Common myeloid progenitor, CD34-positive (primary cell): ENCODE results near the gene NRG3.

Experiments used
- CTCF ChIA-PET: fragments of 350-600 bp; sonication (Branson Sonifier 250); formaldehyde crosslinking; loops from one replicate; lab custom pipeline; 2021; ENCODE audit warnings: antibody characterized with exemption; lab: Charles Lee
- POLR2A ChIA-PET: fragments of 350-600 bp; sonication (Branson Sonifier 250); formaldehyde crosslinking; loops from one replicate; lab custom pipeline; 2021; ENCODE audit warnings: antibody characterized with exemption; lab: Charles Lee
- DNase-seq, 3 donors: peaks; one replicate each; pipeline versions ENCODE4 v3.0.0 to v3.0.0-alpha.2; 2013
- H3K27ac ChIP-seq, 2 experiments: 1 replicate in 1 of 2; 2 replicates in 1 of 2; pipeline ENCODE4 v1.7.0; 2013; ENCODE audit warnings: inconsistent platforms in 2 of 2, low read length in 2 of 2, mild to moderate bottlenecking in 2 of 2, low read depth in 1 of 2, moderate library complexity in 1 of 2; ENCODE audit not compliant: severe bottlenecking in 2 of 2, insufficient read depth in 1 of 2, poor library complexity in 1 of 2
- H3K27me3 ChIP-seq, 5 experiments: replicated peaks in 2 of 5; 1 replicate in 3 of 5; 2 replicates in 2 of 5; pipeline versions ENCODE4 v1.6.1 to v1.7.0; 2013; ENCODE audit warnings: low read length in 4 of 5, mild to moderate bottlenecking in 2 of 5, moderate library complexity in 2 of 5, inconsistent platforms in 1 of 5; ENCODE audit not compliant: insufficient read depth in 5 of 5, control insufficient read depth in 4 of 5
- H3K36me3 ChIP-seq, 4 experiments: 1 replicate in 2 of 4; 2 replicates in 2 of 4; pipeline versions ENCODE4 v1.6.1 to v1.7.0; 2013; ENCODE audit warnings: low read length in 3 of 4, control low read depth in 1 of 4, mild to moderate bottlenecking in 1 of 4; ENCODE audit not compliant: control insufficient read depth in 4 of 4, insufficient read depth in 4 of 4
- H3K4me1 ChIP-seq, 4 experiments: 1 replicate in 3 of 4; 2 replicates in 1 of 4; pipeline versions ENCODE4 v1.6.1 to v1.7.1; 2013; ENCODE audit warnings: low read length in 3 of 4, mild to moderate bottlenecking in 3 of 4, control low read depth in 1 of 4, inconsistent platforms in 1 of 4, moderate library complexity in 1 of 4; ENCODE audit not compliant: control insufficient read depth in 4 of 4, insufficient read depth in 4 of 4; ENCODE audit errors: control extremely low read depth in 1 of 4
- H3K4me3 ChIP-seq, 7 experiments: 1 replicate in 4 of 7; 2 replicates in 3 of 7; pipeline versions ENCODE4 v1.5.1 to v1.7.0; 2013; ENCODE audit warnings: mild to moderate bottlenecking in 7 of 7, low read length in 6 of 7, moderate library complexity in 6 of 7, inconsistent platforms in 2 of 7, low read depth in 2 of 7, control low read depth in 1 of 7; ENCODE audit not compliant: insufficient read depth in 4 of 7, control insufficient read depth in 1 of 7; ENCODE audit errors: extremely low read depth in 1 of 7
- H3K9me3 ChIP-seq, 5 experiments: 1 replicate in 4 of 5; 2 replicates in 1 of 5; pipeline versions ENCODE4 v1.6.1 to v1.7.1; 2013; ENCODE audit warnings: low read length in 4 of 5, mild to moderate bottlenecking in 2 of 5, inconsistent platforms in 1 of 5, low read depth in 1 of 5, moderate library complexity in 1 of 5; ENCODE audit not compliant: control insufficient read depth in 4 of 5, insufficient read depth in 2 of 5; ENCODE audit errors: control extremely low read depth in 1 of 5
- WGBS: methylation state at CpG from one replicate; pipeline ENCODE4 v1.1.5; 2013; ENCODE audit not compliant: insufficient coverage; 5-methylcytosine and 5-hydroxymethylcytosine counted together

NRG3 gene

DNA sequence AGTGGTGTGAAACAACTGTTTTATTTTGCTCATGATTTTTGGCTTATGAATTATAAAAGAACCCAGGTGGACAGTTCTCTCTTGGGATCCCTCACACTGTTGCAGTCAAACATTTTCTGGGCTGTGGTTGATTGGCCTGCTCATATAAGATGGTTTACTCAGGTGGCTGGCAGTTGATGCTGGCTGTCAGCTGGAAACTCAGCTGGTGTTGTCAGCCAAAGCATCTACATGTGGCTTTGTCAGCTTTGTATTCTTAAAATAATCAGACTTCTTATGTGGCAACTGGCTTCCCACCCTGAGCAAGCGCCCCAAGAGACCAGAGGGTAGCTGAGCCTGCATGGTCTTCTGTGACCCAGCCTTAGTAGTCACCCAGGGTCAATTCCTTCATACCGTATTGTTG is 534.7 kb downstream of the NRG3 start:
- POLR2A ChIA-PET, result no interaction called here
- CTCF ChIA-PET, result no interaction called here
- H3K27ac ChIP-seq, result no peak overlapping the region
- H3K4me1 ChIP-seq, result no peaks in the 10 kb centered on the region
- H3K36me3 ChIP-seq, result no peaks in the 10 kb centered on the region
- H3K27me3 ChIP-seq, result no peaks in the 10 kb centered on the region
- H3K4me3 ChIP-seq, result no peak overlapping the region
- no peak for DNase-seq
- H3K9me3 ChIP-seq, result no peaks in the 10 kb centered on the region
- WGBS, result 83% methylated on average over 2 of the region's 2 CpGs

DNA sequence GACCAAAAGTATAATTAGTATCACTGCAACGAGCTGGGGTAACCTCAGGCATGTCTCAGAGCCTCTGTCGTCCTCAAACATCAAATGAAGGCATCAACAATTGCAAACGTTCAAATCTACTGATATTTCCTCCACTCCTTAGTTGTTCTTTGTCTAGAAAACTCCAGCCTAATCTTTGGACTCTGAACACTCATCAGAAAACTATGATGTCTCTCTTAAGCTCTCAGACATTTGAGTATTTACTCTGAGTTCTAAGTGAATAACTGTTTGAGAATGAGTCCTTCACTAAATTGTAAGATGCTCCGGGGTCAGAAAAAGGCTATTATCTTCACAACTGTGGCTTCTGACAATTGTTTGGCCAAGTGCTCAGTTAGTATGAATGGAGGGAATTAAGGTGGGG is 536.4 kb downstream of the NRG3 start:
- WGBS, result 75% methylated on average over 4 of the region's 4 CpGs
- no peaks in the 10 kb centered on the region for H3K9me3 ChIP-seq
- ChIA-PET POLR2A (no interaction called here), CTCF (no interaction called here)
- H3K36me3 ChIP-seq, result no peaks in the 10 kb centered on the region
- no peak for DNase-seq
- H3K4me3 ChIP-seq, result no peak overlapping the region
- no peaks in the 10 kb centered on the region for H3K27me3 ChIP-seq
- H3K27ac ChIP-seq, result no peak overlapping the region
- H3K4me1 ChIP-seq, result no peaks in the 10 kb centered on the region

DNA sequence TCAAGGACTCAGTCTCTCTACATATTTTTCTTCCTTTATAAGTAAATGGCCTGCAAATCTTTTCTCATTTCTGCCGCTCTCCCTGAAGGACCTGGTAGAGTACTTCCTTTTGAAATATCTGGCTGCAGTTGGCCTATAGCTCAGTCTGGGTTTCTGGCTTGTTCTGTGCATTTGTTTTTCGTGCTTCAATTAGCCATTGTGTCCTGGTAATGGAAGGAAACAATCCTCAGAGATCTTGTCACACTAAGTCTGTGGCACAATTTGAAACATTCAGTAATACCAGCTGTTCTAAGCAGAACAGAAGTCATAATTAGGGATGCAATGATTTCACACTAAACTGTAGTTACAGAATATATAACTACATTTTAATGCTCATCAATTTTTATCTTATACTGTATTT is 545.0 kb downstream of the NRG3 start:
- no peak overlapping the region for H3K4me3 ChIP-seq
- POLR2A ChIA-PET, result no interaction called here
- WGBS, result 78% methylated on average over 1 of the region's 2 CpGs
- H3K27ac ChIP-seq, result no peak overlapping the region
- DNase-seq, result no peak
- H3K36me3 ChIP-seq, result no peaks in the 10 kb centered on the region
- no peaks in the 10 kb centered on the region for H3K27me3 ChIP-seq
- H3K4me1 ChIP-seq, result no peaks in the 10 kb centered on the region
- peaks cover 0 to 3% (median 0%) of the 10 kb centered on the region in 5 experiments for H3K9me3 ChIP-seq
- CTCF ChIA-PET, result no interaction called here

DNA sequence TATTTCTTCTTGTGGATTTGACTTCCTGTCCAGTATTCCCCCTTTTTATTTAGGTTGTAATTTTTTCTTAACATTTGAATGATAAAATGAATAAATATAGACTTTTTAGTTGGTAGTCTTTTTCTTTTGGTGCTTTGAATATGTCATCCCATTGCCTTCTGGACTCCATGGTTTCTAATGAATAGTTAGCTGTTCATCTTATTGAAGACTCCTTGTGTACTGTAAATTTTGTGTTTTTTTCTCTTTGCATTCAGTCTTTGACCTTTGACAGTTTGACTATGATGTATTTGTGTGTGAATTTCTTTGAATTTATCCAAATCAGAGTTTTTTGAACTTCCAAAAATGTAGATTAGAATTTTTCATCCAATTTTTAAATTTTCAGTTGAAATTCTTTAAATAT is 554.3 kb downstream of the NRG3 start:
- no peak overlapping the region for H3K4me3 ChIP-seq
- H3K36me3 ChIP-seq, result no peaks in the 10 kb centered on the region
- H3K4me1 ChIP-seq, result no peaks in the 10 kb centered on the region
- H3K27ac ChIP-seq, result no peak overlapping the region
- ChIA-PET CTCF (no interaction called here), POLR2A (no interaction called here)
- no peaks in the 10 kb centered on the region for H3K27me3 ChIP-seq
- H3K9me3 ChIP-seq, result peaks cover 0 to 5% (median 3%) of the 10 kb centered on the region in 5 experiments
- DNase-seq, result no peak

DNA sequence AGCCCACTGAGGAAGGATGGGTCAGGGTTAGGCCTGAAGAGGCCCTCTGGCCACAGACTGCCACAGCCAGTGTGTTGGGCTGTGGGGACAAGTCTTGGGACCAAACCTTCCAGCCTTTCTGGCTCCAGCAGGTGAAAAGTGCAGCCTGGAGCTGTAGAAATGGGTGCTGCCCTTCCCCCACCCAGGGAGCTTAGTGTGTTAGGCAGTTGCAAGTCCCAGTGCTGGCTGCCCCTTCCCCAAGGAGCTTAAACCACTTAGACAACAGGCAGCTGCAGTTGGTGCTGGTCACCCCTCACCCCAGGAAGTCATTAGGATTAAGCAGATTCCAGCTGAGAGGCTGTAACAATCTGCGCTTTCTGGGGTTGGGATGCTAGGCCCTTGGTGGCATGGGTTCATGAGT is 563.3 kb downstream of the NRG3 start:
- POLR2A ChIA-PET, result no interaction called here
- Histone ChIP-seq H3K27ac (no peak overlapping the region), H3K27me3 (no peaks in the 10 kb centered on the region), H3K36me3 (no peaks in the 10 kb centered on the region), H3K9me3 (no peaks in the 10 kb centered on the region), H3K4me3 (no peak overlapping the region), H3K4me1 (no peaks in the 10 kb centered on the region)
- WGBS, result 90% methylated on average over 1 of the region's 1 CpG
- no peak for DNase-seq
- CTCF ChIA-PET, result no interaction called here

DNA sequence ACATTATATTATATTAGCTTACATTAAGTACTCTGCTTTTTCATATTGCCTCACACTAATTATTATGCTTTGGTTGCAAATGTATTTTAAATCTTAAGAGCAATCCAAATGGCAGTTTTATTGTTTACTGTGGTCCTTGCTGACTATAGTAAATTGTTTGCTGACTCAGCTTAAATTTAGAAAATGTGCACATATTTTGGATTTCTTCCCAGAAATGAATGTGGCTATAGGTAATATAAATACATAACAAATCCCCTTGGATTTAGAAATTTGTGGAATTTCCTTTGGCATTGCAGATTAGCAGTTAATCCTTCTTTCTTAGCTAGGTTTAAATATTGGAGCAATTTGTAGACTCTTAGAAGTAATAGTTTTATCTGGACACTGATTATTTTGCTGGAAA is 565.8 kb downstream of the NRG3 start:
- no peaks in the 10 kb centered on the region for H3K36me3 ChIP-seq
- CTCF ChIA-PET, result no interaction called here
- no peaks in the 10 kb centered on the region for H3K4me1 ChIP-seq
- H3K9me3 ChIP-seq, result no peaks in the 10 kb centered on the region
- H3K4me3 ChIP-seq, result no peak overlapping the region
- POLR2A ChIA-PET, result no interaction called here
- no peaks in the 10 kb centered on the region for H3K27me3 ChIP-seq
- DNase-seq, result no peak
- no peak overlapping the region for H3K27ac ChIP-seq

DNA sequence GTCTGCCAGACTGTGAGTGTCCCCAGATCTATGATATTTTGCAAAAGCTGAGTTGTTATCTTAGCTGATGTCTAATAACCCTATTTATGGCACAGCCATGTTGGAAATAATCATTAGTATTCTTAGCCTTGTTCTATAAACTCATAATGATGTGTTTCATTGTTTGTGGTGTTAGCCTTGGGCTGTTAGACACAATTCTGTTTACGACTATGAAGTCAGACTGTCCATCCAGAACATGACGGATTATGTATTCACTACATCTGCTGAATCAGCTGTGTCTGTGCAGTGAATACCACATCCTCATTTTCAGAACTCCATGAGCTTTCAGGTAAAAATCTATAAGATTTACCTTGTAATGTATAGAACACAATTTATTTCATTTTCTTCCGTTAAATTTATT is 577.1 kb downstream of the NRG3 start:
- DNase-seq, result no peak
- POLR2A ChIA-PET, result no interaction called here
- Histone ChIP-seq H3K36me3 (no peaks in the 10 kb centered on the region), H3K4me3 (no peak overlapping the region), H3K4me1 (no peaks in the 10 kb centered on the region), H3K9me3 (no peaks in the 10 kb centered on the region), H3K27ac (no peak overlapping the region), H3K27me3 (no peaks in the 10 kb centered on the region)
- CTCF ChIA-PET, result no interaction called here
- WGBS, result no CpG with 5 or more reads among the region's 3 CpGs

DNA sequence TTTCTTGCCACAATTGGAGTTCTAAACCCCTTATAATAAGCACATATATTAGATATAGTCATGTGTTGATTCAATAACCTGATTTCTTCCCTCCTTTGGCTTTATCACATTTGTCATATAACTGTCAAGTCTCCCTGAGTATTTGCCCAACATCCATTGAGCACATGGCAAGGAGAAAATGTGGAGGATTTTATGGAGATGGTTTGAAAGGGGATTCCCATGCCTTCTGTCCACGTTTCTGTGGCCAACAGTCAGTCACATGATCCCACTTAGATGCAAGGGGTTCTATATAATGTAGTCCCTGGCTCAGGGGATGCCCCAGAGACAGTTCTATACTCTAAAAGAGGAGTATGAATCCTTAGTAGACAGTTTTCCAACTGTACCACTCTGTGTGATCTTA is 577.7 kb downstream of the NRG3 start:
- H3K4me1 ChIP-seq, result no peaks in the 10 kb centered on the region
- no peak overlapping the region for H3K4me3 ChIP-seq
- no peak overlapping the region for H3K27ac ChIP-seq
- ChIA-PET POLR2A (no interaction called here), CTCF (no interaction called here)
- H3K36me3 ChIP-seq, result no peaks in the 10 kb centered on the region
- no peaks in the 10 kb centered on the region for H3K27me3 ChIP-seq
- DNase-seq, result no peak
- 33% methylated on average over 1 of the region's 1 CpG for WGBS
- no peaks in the 10 kb centered on the region for H3K9me3 ChIP-seq
